HepG2 (cell line): Measurements from ENCODE around the gene FGF18. TPM values are rescaled to one million over a fixed set of nuclear protein-coding genes. Genes with fewer than 3 reads are reported as not detected.

Experiments used
- ATAC-seq: fragments of 200-7000 bp; cut with Tn5 transposase; 3 replicates; pipeline ENCODE4 v1.9.1; 2020; ENCODE audit warnings: mild to moderate bottlenecking, moderate library complexity
- BruUV-seq: library from RNA; stranded (reverse); fragments of 400-500 nt; replicated peaks from 2 replicates; lab custom pipeline; 2021; lab: Mats Ljungman, UMichigan
- CTCF ChIA-PET: fragments of 300-600 bp; formaldehyde crosslinking; extraction: SDS; loops from one replicate; lab custom pipeline; 2021; ENCODE audit warnings: low total read pairs, inconsistent platforms, low intra/inter-chr PET ratio; lab: Yijun Ruan, JAX
- POLR2A ChIA-PET: fragments of 350-600 bp; sonication (Branson Sonifier 250); formaldehyde crosslinking; loops from one replicate; lab custom pipeline; 2020; ENCODE audit warnings: antibody characterized with exemption, inconsistent platforms; lab: Yijun Ruan, JAX
- DNase-seq: peaks from one replicate; pipeline ENCODE4 v3.0.0-alpha.2; 2015; ENCODE audit warnings: low spot score
- FAIRE-seq: peaks from 3 replicates; lab custom pipeline; 2011; peaks lifted over from hg19 to GRCh38; lab: Jason Lieb, UNC
- H2AFZ ChIP-seq: one replicate; pipeline ENCODE4 v1.6.1; 2011; ENCODE audit warnings: low read length, inconsistent platforms
- H3K27ac ChIP-seq: fragments of 300-600 bp; 3 replicates; pipeline ENCODE4 v1.8.0; 2011; ENCODE audit warnings: mixed run types, mild to moderate bottlenecking, mixed read lengths, low read length, inconsistent platforms; ENCODE audit not compliant: insufficient read depth; ENCODE audit errors: extremely low read length
- H3K27me3 ChIP-seq, 2 experiments: fragments of 200-600 bp in 1 of 2; 2 replicates in 1 of 2; 3 replicates in 1 of 2; pipeline versions ENCODE4 v1.6.0 to v1.8.0; 2011; ENCODE audit warnings: low read length in 2 of 2, mild to moderate bottlenecking in 2 of 2, moderate library complexity in 2 of 2, inconsistent platforms in 1 of 2; ENCODE audit not compliant: insufficient read depth in 2 of 2, control insufficient read depth in 1 of 2
- H3K36me3 ChIP-seq, 2 experiments: fragments of 200-600 bp in 1 of 2; replicated peaks in 1 of 2; 2 replicates in 1 of 2; 3 replicates in 1 of 2; pipeline versions ENCODE4 v1.5.1 to v1.8.0; 2011; ENCODE audit warnings: low read length in 2 of 2, inconsistent platforms in 1 of 2; ENCODE audit not compliant: insufficient read depth in 2 of 2, control insufficient read depth in 1 of 2
- H3K4me1 ChIP-seq: 2 replicates; pipeline ENCODE4 v1.5.1; 2012; ENCODE audit warnings: low read length, inconsistent platforms; ENCODE audit not compliant: insufficient read depth
- H3K4me2 ChIP-seq: 2 replicates; pipeline ENCODE4 v1.6.0; 2011; ENCODE audit warnings: low read depth, low read length, inconsistent platforms
- H3K4me3 ChIP-seq, 3 experiments: fragments of 200-600 bp in 1 of 3; sonication (generic), shearing (Covaris generic) in 1 of 3; replicated peaks in 1 of 3; 2 replicates each; pipeline ENCODE4 v1.5.1; 2011 to 2016; ENCODE audit warnings: low read length in 3 of 3, inconsistent platforms in 2 of 3, low read depth in 2 of 3, mild to moderate bottlenecking in 2 of 3, control low read depth in 1 of 3, mixed read lengths in 1 of 3; ENCODE audit not compliant: insufficient read depth in 1 of 3
- H3K79me2 ChIP-seq: one replicate; pipeline ENCODE4 v1.6.1; 2011; ENCODE audit warnings: low read length, inconsistent platforms; ENCODE audit not compliant: insufficient read depth
- H3K9ac ChIP-seq: 2 replicates; pipeline ENCODE4 v1.6.0; 2011; ENCODE audit warnings: mild to moderate bottlenecking, low read depth, low read length, inconsistent platforms; ENCODE audit not compliant: insufficient read depth
- H3K9me3 ChIP-seq: 2 replicates; pipeline ENCODE4 v1.5.1; 2012; ENCODE audit warnings: mild to moderate bottlenecking, low read length
- H4K20me1 ChIP-seq: 2 replicates; pipeline ENCODE4 v1.6.0; 2011; ENCODE audit warnings: inconsistent platforms, mild to moderate bottlenecking, low read length, moderate library complexity; ENCODE audit not compliant: insufficient read depth
- ADNP ChIP-seq: sonication (generic); formaldehyde crosslinking; IDR thresholded peaks from 2 replicates; pipeline ENCODE4 v1.4.0; 2020; ENCODE audit warnings: missing genetic modification reagents
- ATF1 ChIP-seq: IDR thresholded peaks from 2 replicates; pipeline ENCODE4 v1.6.1; 2016; ENCODE audit warnings: mild to moderate bottlenecking, control low read depth
- CBX2 ChIP-seq, 2 experiments: fragments of 200-600 bp in 1 of 2; sonication (generic); formaldehyde crosslinking in 1 of 2; IDR thresholded peaks; 2 replicates each; pipeline versions ENCODE4 v1.7.0 to v1.8.1; 2018 to 2022; ENCODE audit warnings: low read depth in 2 of 2, low read length in 1 of 2, mild to moderate bottlenecking in 1 of 2, missing genetic modification reagents in 1 of 2
- E2F2 ChIP-seq: sonication (generic); formaldehyde crosslinking; IDR thresholded peaks from 2 replicates; pipeline ENCODE4 v1.4.0; 2020; ENCODE audit warnings: missing genetic modification reagents, borderline replicate concordance
- ELF4 ChIP-seq: sonication (generic); formaldehyde crosslinking; IDR thresholded peaks from 2 replicates; pipeline ENCODE4 v1.5.0; 2020; ENCODE audit warnings: missing genetic modification reagents, mild to moderate bottlenecking, moderate library complexity, borderline replicate concordance
- GLMP ChIP-seq: sonication (generic); formaldehyde crosslinking; IDR thresholded peaks from 2 replicates; pipeline ENCODE4 v1.9.0; 2021; ENCODE audit warnings: missing genetic modification reagents, mild to moderate bottlenecking, borderline replicate concordance
- IKZF1 ChIP-seq: fragments of 450-650 bp; IDR thresholded peaks from 2 replicates; pipeline ENCODE4 v1.7.1; 2016
- JUNB ChIP-seq: sonication (generic); formaldehyde crosslinking; IDR thresholded peaks from 2 replicates; pipeline ENCODE4 v1.8.0; 2022; ENCODE audit warnings: missing genetic modification reagents, mild to moderate bottlenecking, borderline replicate concordance
- POLR2AphosphoS5 ChIP-seq: IDR thresholded peaks from 2 replicates; pipeline ENCODE4 v1.6.1; 2012; ENCODE audit warnings: low read depth, low read length
- ZBTB14 ChIP-seq: sonication (generic); formaldehyde crosslinking; IDR thresholded peaks from 2 replicates; pipeline ENCODE4 v1.4.0; 2020; ENCODE audit warnings: missing genetic modification reagents
- ZNF260 ChIP-seq: sonication (generic); formaldehyde crosslinking; IDR thresholded peaks from 2 replicates; pipeline ENCODE4 v1.4.0; 2020; ENCODE audit warnings: missing genetic modification reagents, low read depth, mild to moderate bottlenecking, borderline replicate concordance
- ZNF549 ChIP-seq: sonication (generic); formaldehyde crosslinking; IDR thresholded peaks from 2 replicates; pipeline ENCODE4 v1.5.0; 2020; ENCODE audit warnings: missing genetic modification reagents
- ZNF616 ChIP-seq: sonication (generic); formaldehyde crosslinking; IDR thresholded peaks from 2 replicates; pipeline ENCODE4 v1.5.0; 2020; ENCODE audit warnings: low read depth, mild to moderate bottlenecking, missing genetic modification reagents
- ZNF747 ChIP-seq: sonication (generic); formaldehyde crosslinking; IDR thresholded peaks from 2 replicates; pipeline ENCODE4 v1.8.1; 2023; ENCODE audit warnings: missing genetic modification reagents, mild to moderate bottlenecking, borderline replicate concordance
- WGBS: methylation state at CpG from one replicate; pipeline ENCODE4 v1.1.6; 2017; ENCODE audit warnings: low lambda C conversion rate; 5-methylcytosine and 5-hydroxymethylcytosine counted together
- in situ Hi-C: cut with HindIII; loops from 2 replicates; pipeline ENCODE4 v1.10.0; 2017; ENCODE audit warnings: low pct_unique_long_range_greater_than_20kb; ENCODE audit not compliant: extremely low pct_ligation_motif_present
- intact Hi-C: fragments of 100-400 bp; cut with micrococcal nuclease; formaldehyde crosslinking; loops from one replicate; pipeline ENCODE4 v1.10.0; 2022; ENCODE audit not compliant: unreplicated experiment
- polyA plus RNA-seq, 8 experiments: library from polyadenylated mRNA; depleted of rRNA in 3 of 8; stranded (reverse) in 7 of 8; unstranded in 1 of 8; fragments of >200 nt; fragmentation: Illumina TruSeq in 4 of 8; extraction: Trizol in 4 of 8; gene quantifications; 2 replicates each; pipeline versions ENCODE4 v1.2.1 to v1.2.3, GENCODE V29; 2011 to 2016; ENCODE audit warnings: low read depth in 4 of 8, missing spikeins in 1 of 8, mixed read lengths in 1 of 8; ENCODE audit not compliant: insufficient read depth in 1 of 8
- total RNA-seq, 5 experiments: library from RNA; depleted of rRNA; stranded (reverse); fragments of >200 nt; fragmentation: Illumina TruSeq; extraction: Trizol; gene quantifications; 2 replicates each; pipeline ENCODE4 v1.2.3, GENCODE V29; 2016; ENCODE audit warnings: low read depth in 1 of 5

The FGF18 gene
- total and polyA plus RNA-seq, 2 of the 13 experiments (the other 11 are each of a cell fraction or from before 2014, with no cell fraction given), result not detected

GRCh38 chr5:171438738-171439137, 19.3 kb downstream of the FGF18 start:
- POLR2A ChIA-PET, result no interaction called here
- no peaks in the 10 kb centered on the region for H4K20me1 ChIP-seq
- BruUV-seq, result no TSS peak
- WGBS, result 43% methylated on average over 1 of the region's 4 CpGs
- no peak overlapping the region for H2AFZ ChIP-seq
- H3K9me3 ChIP-seq, result no peaks in the 10 kb centered on the region
- H3K27me3 ChIP-seq, result peaks cover 0 to 20% of the 10 kb centered on the region in 2 experiments; a peak in 2 of 5 replicates
- CTCF ChIA-PET, result no interaction called here
- no peak overlapping the region for H3K4me2 ChIP-seq
- no peak overlapping the region for H3K9ac ChIP-seq
- no peak for ATAC-seq
- no peaks in the 10 kb centered on the region for H3K36me3 ChIP-seq
- DNase-seq, result no peak
- intact Hi-C loops (no loop called here), in situ Hi-C loops (no loop called here)
- peaks cover 14% of the 10 kb centered on the region for H3K4me1 ChIP-seq
- H3K79me2 ChIP-seq, result no peaks in the 10 kb centered on the region
- no peak overlapping the region for H3K4me3 ChIP-seq
- FAIRE-seq, result no peak
- no peak overlapping the region for H3K27ac ChIP-seq
- TF ChIP-seq ZNF747 (CRISPR knock-in tag), result no peak
- no peak for TF ChIP-seq GLMP
- no peak for TF ChIP-seq ELF4 (CRISPR knock-in tag)
- TF ChIP-seq ATF1 (CRISPR knock-in tag), result no peak
- TF ChIP-seq ADNP (CRISPR knock-in tag), result no peak
- no peak for TF ChIP-seq IKZF1
- TF ChIP-seq JUNB (CRISPR knock-in tag), result no peak
- TF ChIP-seq ZNF616 (CRISPR knock-in tag), result no peak
- no peak for TF ChIP-seq CBX2 (IDR thresholded peaks at IDR 0.05; ENCODE audit: low read depth, low read length)
- no peak for TF ChIP-seq CBX2 (CRISPR knock-in tag; IDR thresholded peaks at IDR 0.05; ENCODE audit: low read depth)
- no peak for TF ChIP-seq ZNF549 (CRISPR knock-in tag)
- no peak for TF ChIP-seq ZBTB14 (CRISPR knock-in tag)
- TF ChIP-seq POLR2AphosphoS5, result no peak
- TF ChIP-seq ZNF260 (CRISPR knock-in tag), result no peak
- TF ChIP-seq E2F2, result no peak
